KMS-11 (cell line): ENCODE results near the gene MAP4K2.

Experiments used
- H2AFZ ChIP-seq: fragments of 200-600 bp; sonication (generic); 2 replicates; pipeline ENCODE4 v1.6.1; 2016; ENCODE audit warnings: antibody characterized with exemption, mixed run types, low read depth
- H3K27ac ChIP-seq: fragments of 200-600 bp; sonication (generic); 2 replicates; pipeline ENCODE4 v1.6.1; 2016; ENCODE audit warnings: mild to moderate bottlenecking, mixed run types
- H3K27me3 ChIP-seq: fragments of 200-600 bp; sonication (generic); 2 replicates; pipeline ENCODE4 v1.6.1; 2017; ENCODE audit warnings: mild to moderate bottlenecking, low read depth, mixed run types, moderate library complexity; ENCODE audit not compliant: insufficient read depth
- H3K36me3 ChIP-seq: fragments of 200-600 bp; sonication (generic); 2 replicates; pipeline ENCODE4 v1.6.1; 2017; ENCODE audit warnings: mild to moderate bottlenecking, mixed run types; ENCODE audit not compliant: insufficient read depth
- H3K4me1 ChIP-seq: fragments of 200-600 bp; sonication (generic); 2 replicates; pipeline ENCODE4 v1.6.1; 2016; ENCODE audit warnings: mild to moderate bottlenecking, low read depth, mixed run types; ENCODE audit not compliant: poor library complexity, severe bottlenecking
- H3K4me2 ChIP-seq: fragments of 200-600 bp; sonication (generic); 2 replicates; pipeline ENCODE4 v1.7.0; 2016; ENCODE audit warnings: mild to moderate bottlenecking, mixed run types
- H3K4me3 ChIP-seq: fragments of 200-600 bp; sonication (generic); IDR thresholded peaks from 2 replicates; pipeline ENCODE4 v1.6.1; 2017; ENCODE audit warnings: low read depth, low read length, mixed read lengths; ENCODE audit not compliant: insufficient read depth
- H3K79me2 ChIP-seq: fragments of 200-600 bp; sonication (generic); 2 replicates; pipeline ENCODE4 v1.6.1; 2016; ENCODE audit warnings: low read depth, mixed run types; ENCODE audit not compliant: insufficient read depth
- H3K9ac ChIP-seq: fragments of 200-600 bp; sonication (generic); 2 replicates; pipeline ENCODE4 v1.6.1; 2016; ENCODE audit warnings: mild to moderate bottlenecking, mixed run types
- H4K20me1 ChIP-seq: fragments of 200-600 bp; sonication (generic); 2 replicates; pipeline ENCODE4 v1.6.1; 2016; ENCODE audit warnings: mild to moderate bottlenecking, mixed run types; ENCODE audit not compliant: insufficient read depth
- TF ChIP-seq, protein P1 (sequence below): fragments of 200-600 bp; sonication (generic); conservative IDR thresholded peaks from 2 replicates; pipeline ENCODE4 v1.6.1; 2017; ENCODE audit warnings: low read depth, mild to moderate bottlenecking, antibody characterized with exemption, low read length, moderate library complexity, mixed read lengths

The MAP4K2 gene

DNA sequence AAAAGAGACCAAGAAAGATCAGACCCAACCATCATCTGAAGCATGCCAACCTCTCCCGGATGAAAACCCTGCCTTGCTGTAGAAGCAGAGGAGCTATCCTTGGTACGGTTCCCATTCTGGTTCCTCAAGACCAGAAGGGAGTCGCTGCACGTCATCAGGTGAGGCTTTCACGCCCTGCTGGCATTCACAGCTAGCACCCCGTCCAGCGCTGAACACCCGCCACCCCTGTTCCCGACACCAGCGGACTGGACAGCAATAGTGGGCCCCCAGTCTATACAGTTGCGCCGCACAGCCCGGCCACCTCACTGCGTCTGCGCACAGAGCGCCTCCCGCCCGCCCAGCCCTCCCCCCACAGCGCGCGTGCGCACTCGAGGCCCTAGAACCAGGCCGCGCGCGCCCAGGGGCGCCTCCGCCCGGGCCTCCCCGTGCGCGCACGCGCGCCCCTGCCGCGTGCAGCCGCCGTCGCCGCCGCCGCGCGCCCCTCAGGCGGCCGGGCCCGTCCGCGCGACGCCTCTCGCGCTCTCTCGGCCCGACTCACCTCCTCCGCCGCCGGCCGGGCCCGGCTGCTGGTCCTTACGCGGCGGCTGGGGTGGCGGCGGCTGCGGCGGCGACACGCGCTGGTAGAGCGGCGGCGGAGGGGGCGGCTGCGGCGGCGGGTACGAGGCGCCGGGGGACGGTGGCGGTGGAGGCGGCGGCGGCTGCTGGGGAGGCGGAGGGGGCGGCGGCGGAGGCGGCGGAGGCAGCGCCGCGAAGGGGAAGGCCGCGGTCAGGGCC is 25.4 kb downstream of the MAP4K2 start:
- peak overlapping the region; percentile 46 for H3K4me3 ChIP-seq
- H3K4me2 ChIP-seq = peak overlapping the region; percentile 55
- H3K79me2 ChIP-seq = peaks cover 49% of the 10 kb centered on the region
- no peak overlapping the region for H2AFZ ChIP-seq
- H3K36me3 ChIP-seq = peaks cover 26% of the 10 kb centered on the region; the same call in 1 of the 2 replicates
- peak overlapping the region; percentile 88 for H3K9ac ChIP-seq
- H4K20me1 ChIP-seq = peaks cover 46% of the 10 kb centered on the region
- H3K4me1 ChIP-seq = peaks cover 52% of the 10 kb centered on the region
- TF ChIP-seq, protein P1, sequence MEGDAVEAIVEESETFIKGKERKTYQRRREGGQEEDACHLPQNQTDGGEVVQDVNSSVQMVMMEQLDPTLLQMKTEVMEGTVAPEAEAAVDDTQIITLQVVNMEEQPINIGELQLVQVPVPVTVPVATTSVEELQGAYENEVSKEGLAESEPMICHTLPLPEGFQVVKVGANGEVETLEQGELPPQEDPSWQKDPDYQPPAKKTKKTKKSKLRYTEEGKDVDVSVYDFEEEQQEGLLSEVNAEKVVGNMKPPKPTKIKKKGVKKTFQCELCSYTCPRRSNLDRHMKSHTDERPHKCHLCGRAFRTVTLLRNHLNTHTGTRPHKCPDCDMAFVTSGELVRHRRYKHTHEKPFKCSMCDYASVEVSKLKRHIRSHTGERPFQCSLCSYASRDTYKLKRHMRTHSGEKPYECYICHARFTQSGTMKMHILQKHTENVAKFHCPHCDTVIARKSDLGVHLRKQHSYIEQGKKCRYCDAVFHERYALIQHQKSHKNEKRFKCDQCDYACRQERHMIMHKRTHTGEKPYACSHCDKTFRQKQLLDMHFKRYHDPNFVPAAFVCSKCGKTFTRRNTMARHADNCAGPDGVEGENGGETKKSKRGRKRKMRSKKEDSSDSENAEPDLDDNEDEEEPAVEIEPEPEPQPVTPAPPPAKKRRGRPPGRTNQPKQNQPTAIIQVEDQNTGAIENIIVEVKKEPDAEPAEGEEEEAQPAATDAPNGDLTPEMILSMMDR = no peak
- peak overlapping the region; percentile 94 for H3K27ac ChIP-seq
- no peaks in the 10 kb centered on the region; the same call in 1 of the 2 replicates for H3K27me3 ChIP-seq

GRCh38 chr11:64776875-64777274 is 26.1 kb downstream of the MAP4K2 start:
- Histone ChIP-seq H3K4me1 (peaks cover 60% of the 10 kb centered on the region), H3K79me2 (peaks cover 57% of the 10 kb centered on the region), H3K4me2 (peak overlapping the region; percentile 55), H3K9ac (peak overlapping the region; percentile 16; the same call in 1 of the 2 replicates), H2AFZ (no peak overlapping the region), H3K4me3 (peak overlapping the region; percentile 46), H3K27ac (peak overlapping the region; percentile 1; the same call in 1 of the 2 replicates), H3K36me3 (peaks cover 34% of the 10 kb centered on the region; the same call in 1 of the 2 replicates), H3K27me3 (no peaks in the 10 kb centered on the region; the same call in 1 of the 2 replicates), H4K20me1 (peaks cover 53% of the 10 kb centered on the region)
- TF ChIP-seq, protein P1 = no peak

- Histone ChIP-seq H3K27me3 (no peaks in the 10 kb centered on the region; the same call in 1 of the 2 replicates), H3K27ac (no peak overlapping the region), H3K4me3 (no peak overlapping the region), H2AFZ (no peak overlapping the region), H3K4me2 (peak overlapping the region; percentile 55), H3K9ac (no peak overlapping the region), H3K4me1 (peaks cover 62% of the 10 kb centered on the region), H3K79me2 (peaks cover 61% of the 10 kb centered on the region), H4K20me1 (peaks cover 57% of the 10 kb centered on the region), H3K36me3 (peaks cover 37% of the 10 kb centered on the region; the same call in 1 of the 2 replicates)
- TF ChIP-seq, protein P1 = no peak
Measured at GRCh38 chr11:64776425-64776824, 26.6 kb downstream of the MAP4K2 start.

DNA sequence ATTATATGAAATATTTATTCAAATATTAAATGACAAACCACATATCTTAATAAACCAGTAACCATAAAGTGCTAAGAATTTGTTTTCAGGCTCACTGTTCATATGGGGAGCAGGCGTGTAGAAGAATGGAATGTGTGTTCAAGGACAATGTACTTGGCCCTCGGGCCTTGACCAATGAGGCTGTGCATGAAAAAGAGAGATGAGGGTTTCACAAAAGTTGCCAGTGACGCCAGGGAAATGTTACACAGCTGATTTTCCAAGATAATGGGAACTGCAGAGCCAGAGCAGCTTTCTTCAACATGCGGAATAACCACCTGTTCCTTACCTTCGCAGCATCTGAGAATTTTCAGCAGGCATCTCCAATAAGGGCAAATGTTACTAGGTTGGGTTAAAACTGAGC is 28.9 kb downstream of the MAP4K2 start:
- H3K4me3 ChIP-seq = no peak overlapping the region
- no peak overlapping the region for H3K9ac ChIP-seq
- H3K27me3 ChIP-seq = no peaks in the 10 kb centered on the region; the same call in 1 of the 2 replicates
- peaks cover 59% of the 10 kb centered on the region; the same call in 1 of the 2 replicates for H3K36me3 ChIP-seq
- peaks cover 61% of the 10 kb centered on the region for H3K4me1 ChIP-seq
- H3K79me2 ChIP-seq = peaks cover 83% of the 10 kb centered on the region
- no peak overlapping the region for H3K27ac ChIP-seq
- no peak overlapping the region for H2AFZ ChIP-seq
- peak overlapping the region; percentile 55; the same call in 1 of the 2 replicates for H3K4me2 ChIP-seq
- TF ChIP-seq, protein P1 = no peak
- peaks cover 65% of the 10 kb centered on the region for H4K20me1 ChIP-seq
